Stimulated activated CD8-positive, alpha-beta memory T cell treated with anti-CD3 and anti-CD28 coated beads, Interleukin-15, amount 100 ng/mL, for 4 hours (primary cell): ENCODE measurements around the gene CHDH.

ENCODE experiments used
- DNase-seq, 2 donors: peaks; one replicate each; pipeline ENCODE4 v3.0.0-alpha.2; 2020; ENCODE audit warnings: low read depth in 2 of 2

Gene CHDH

DNA sequence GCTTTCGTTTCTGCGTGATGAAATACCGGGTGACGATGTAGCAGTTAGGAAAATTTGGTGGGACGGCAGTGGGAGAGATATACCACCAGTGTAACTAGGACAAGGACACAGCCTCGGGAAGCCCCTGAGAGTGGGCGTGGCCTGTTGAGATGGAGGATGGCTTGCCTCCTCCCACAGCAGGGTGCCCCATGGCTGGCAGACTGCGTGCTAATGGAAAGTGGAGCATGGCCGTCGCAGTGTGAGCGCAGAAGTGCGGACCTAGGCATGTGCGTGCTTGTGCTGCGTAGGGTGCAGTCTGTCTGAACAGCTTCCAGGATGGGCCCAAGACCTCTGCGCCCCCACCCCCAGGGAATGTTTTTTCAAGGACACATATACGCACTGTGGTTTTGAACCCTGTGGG, 56.8 kb downstream of the CHDH start:
- DNase-seq: no peak

- no peak for DNase-seq
Measured at GRCh38 chr3:53788038-53788437, 58.2 kb downstream of the CHDH start.

- DNase-seq: no peak
Measured at GRCh38 chr3:53787016-53787415, 59.2 kb downstream of the CHDH start.

DNA sequence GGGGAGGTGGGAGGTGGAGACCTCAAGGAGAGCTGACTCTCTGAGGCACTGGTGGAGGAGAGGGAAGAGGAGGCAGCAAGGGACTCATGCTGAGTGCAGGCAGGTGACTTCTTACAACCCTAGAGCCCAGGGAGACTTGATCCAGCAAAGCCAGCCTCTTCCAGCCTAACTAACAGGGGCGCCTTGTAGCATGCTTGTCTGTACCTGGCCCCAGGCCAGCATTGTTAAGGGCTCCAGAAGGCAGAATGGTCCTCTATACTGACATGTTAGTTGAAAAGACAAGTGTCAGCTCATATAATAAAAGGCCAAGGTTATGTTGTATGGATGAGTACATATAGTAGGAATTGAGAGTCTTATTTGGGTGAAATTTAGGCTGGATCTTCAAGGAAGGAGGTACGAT, 65.4 kb downstream of the CHDH start:
- no peak for DNase-seq

DNA sequence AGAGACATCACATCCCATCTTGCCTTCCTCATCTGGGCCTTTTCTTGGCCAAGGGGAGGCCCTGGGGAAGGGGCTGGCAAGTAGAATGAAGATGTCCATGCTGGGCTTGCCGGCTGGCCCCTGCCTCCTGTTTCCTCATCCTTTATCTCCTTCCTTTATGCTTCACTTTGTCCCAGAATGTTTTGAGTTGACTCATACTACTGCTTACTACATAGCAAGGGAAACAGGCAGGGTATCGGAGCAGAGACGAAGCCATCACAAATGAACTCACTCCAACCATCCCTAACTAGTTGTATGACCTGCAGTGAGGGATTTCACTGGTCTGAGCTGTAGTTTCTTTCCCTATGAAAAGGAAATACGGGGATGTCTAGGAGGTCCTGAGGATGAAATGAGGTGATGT, 66.0 kb downstream of the CHDH start:
- DNase-seq: no peak

- DNase-seq: no peak
Measured at GRCh38 chr3:53778153-53778552, 68.1 kb downstream of the CHDH start.

DNA sequence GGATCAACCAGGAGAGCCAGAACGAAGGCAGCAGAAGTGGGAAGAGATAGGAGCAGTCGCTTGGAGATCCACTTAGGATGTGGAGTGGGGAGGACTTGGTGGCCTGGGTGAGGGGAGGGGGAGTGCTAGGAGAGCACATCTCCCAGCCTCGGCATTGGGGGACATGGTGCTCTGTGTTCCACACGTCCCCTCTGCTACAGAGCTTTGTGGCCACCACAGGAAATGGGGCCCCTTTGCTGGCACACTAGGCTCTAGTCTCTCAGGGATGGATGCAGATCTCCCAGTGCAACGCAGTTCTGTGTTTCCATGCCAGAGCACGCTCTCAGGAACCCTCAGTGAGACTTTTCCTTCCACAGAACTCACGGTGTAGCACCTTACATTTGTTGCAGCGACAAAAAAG, 68.8 kb downstream of the CHDH start:
- DNase-seq: no peak

DNA sequence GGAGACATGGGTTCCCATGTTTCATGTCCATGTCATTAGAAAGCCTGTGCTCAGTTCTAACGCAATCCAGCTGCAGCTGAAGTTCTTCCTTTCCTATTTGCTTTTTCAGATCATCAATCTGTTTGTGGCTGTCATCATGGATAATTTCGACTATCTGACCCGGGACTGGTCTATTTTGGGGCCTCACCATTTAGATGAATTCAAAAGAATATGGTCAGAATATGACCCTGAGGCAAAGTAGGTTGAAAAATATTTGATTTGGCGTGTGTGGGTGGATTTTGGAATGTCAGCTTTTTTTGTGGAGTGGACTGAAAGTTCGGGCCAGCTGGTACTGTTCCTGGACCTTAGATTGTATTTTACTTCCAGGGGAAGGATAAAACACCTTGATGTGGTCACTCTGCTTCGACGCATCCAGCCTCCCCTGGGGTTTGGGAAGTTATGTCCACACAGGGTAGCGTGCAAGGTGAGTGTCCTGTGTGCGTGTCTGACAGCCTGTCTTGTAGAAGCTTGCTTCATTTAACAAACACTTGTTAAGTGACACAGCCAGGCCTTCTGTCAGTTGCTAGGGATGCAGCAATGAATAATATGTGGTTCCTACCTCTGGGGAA, 69.6 kb downstream of the CHDH start:
- DNase-seq: no peak

DNA sequence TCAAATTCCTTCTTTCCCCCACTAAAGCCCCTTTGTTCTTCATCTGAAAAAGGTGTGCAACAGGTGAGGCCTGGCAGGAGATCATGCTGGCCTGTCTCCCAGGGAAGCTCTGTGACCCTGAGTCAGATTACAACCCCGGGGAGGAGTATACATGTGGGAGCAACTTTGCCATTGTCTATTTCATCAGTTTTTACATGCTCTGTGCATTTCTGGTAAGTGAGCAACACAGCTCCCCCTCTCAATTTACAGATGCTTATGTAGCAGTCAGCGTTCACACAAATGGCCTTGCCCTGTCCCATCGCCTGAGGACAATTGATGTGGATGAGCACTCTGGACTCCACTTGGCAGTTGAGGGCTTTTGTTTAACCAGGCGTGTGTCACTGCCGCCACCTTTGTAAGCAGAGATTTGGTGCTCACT, 70.4 kb downstream of the CHDH start:
- no peak for DNase-seq

DNA sequence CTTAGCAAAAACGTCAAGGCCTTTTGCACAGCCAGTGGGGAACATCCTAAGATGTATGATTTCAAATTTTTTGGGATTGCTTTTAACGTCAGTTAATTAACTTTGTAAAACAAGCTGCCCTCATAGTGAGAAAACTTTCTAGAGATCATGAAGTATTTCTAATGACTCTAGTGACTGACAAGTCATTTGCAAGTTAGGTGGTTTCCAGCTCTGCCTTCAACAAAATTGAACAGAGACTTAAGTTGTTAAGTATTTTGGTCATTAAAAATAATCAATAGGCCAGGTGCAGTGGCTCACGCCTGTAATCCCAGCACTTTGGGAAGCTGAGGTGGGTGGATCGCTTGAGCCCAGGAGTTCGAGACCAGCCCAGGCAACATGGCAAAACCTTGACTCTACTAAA, 71.2 kb downstream of the CHDH start:
- DNase-seq: no peak

- no peak for DNase-seq
Measured at GRCh38 chr3:53774414-53774813, 71.8 kb downstream of the CHDH start.

DNA sequence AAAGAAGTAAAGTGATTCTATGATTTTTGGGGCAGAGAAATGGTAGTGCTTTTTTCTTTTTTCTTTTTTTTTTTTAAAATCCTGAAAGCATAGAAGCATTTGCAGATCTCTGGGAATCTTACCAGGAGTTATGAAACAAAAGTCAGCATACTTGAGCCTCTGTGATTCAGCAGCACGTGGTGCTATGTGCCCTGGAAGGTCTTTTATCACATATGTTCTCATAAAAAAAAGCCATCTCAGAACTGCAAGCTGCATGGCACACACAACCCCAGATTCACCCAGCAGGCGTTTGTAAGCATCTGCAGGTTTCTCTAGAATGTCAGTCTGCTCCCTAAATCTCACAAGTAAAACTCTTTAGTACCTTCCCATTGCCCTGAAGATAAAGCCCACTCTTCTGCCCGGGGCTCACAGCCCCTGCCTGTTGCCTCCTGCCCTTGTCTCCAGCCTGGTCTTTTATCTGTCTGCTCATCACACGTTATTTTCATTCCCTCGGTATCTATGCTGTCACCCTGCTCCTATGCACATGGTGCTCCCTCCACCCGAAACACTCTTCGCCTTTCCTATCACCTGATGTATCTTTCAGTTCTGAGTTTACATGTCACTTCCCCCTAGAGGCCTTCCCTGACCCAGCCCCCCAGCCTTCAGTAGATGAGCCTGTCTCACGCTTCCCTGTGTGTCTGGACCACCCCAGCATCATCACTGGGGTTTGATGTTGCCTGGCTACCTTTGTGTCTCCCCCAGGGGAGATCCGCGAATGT, 72.4 kb downstream of the CHDH start:
- no peak for DNase-seq

DNA sequence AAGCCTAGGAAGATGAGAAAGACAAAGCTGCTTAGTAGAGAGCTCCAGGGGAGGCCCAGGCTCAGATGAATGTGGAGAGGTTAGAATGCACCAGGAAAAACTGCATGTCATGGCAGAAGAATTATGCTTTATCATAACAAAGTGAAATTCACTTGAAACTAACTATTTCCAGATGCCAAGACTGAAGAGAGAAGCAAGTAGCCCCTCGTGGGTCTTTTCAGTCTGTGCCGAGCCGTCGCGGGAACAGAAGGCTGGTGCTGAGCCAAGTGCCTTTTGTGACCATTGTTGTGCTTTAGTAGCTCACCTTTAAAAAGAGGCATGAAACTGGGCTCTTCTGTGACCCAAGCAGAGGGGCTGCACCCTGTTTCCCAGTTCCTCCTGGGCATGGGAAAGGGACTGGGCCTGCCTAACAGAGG, 73.2 kb downstream of the CHDH start:
- DNase-seq: no peak

DNA sequence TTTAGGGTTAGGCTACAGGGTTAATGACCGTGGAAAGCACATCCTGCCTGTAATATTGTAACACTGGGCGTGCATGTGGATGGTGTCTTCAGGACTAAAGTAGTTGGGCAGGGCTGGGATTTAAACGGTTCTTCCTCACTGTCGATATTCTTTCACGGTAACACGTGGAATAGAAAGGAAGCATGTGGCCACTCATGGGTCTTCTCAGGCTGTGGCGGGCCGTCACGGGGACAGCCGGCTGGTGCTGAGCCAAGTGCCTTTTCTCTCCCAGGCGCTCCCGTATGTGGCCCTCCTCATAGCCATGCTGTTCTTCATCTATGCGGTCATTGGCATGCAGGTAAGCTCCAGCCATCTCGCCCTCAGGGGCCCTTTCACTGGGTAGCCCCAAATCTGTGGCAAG, 73.7 kb downstream of the CHDH start:
- DNase-seq: no peak

DNA sequence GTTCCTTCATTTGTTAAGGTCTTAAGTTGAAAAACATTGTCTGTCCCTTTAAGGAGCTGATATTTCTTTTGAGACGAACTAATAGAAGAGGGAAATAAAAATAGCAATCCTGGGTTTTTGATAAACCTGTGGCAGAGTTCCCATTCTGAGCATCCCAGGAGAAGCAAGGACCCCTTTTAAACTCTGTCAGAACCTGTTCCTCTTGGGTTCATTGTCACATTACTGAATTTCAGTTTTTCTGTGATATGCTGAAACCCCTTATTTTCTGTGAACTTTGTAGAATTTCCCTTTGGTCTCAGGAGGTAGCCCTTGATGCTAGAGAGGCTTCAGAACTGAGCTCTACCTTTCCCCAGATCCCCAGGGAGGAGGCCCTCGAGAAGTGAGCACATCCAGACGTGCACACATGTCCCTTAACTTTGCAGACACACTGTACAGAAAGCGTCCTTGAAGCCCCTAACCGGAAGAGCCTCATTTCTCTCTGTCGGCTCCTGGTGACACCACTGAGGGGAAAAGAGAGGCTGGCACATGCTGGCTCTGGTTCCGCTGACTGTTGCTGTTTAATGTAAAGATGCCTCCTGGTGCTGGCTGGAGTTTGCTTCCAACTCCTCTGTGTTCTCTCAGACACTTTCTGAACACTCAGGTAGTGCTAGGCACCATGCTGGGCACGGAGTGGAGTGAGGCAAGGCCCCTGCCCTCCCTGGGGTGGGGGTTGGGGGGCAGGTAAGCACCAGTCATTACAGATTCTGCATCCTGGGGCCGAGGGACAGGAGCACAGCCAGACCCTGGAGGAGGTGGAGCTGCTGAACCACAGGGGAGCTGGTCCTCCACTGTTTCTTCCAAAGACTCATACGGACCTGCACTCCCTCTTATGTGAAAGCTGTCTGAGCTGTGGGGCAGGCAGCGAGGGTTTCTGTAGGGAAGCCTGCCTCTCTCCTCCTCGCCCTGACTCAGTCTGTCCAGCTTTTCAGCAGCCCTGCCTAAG, 77.5 kb downstream of the CHDH start:
- no peak for DNase-seq

DNA sequence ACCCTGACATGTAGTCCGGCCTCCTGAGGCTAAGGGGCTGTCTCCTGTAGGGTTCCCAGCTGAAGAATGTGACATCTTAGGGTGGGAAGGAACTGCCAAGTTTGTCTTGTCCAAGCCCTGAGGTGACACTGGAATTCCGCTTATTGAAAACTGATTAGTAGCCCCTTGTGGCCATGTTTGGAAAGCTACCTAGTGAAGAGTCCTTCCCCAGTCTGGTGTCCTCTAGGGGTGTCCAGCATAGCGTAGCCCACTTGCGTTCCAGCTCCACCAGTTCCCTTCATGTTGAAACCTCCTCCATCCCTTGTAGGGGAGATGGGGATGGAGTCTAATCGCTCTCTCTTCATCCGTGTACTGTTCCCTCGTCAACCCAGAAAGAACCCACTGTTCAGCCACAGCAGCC, 79.5 kb downstream of the CHDH start:
- no peak for DNase-seq

GRCh38 chr3:53765753-53766152, 80.5 kb downstream of the CHDH start:
- DNase-seq: no peak

- DNase-seq: no peak
Measured at GRCh38 chr3:53764026-53764775, 82.0 kb downstream of the CHDH start.

DNA sequence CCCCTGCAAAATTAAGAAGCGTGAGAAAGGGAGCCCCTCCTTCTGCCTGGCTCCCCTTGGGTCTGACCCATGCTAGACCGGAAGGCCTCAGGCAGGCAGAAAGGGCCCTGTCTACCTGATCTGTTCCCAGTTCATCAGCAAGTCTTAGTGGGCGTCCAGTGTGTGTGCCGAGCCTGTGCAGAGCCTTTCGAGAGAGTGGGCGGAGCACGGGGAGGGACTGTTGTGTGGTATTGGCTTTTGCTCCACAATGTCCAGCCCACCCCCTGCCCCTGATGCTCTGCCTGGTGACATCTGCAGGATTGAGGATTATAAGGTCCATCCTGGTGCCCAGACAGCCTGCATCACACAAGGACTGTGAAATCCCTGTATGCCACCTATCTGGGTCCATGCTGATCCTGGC, 82.9 kb downstream of the CHDH start:
- no peak for DNase-seq
